ENCODE data around the gene ATRAID. TPM values are rescaled to one million over a fixed set of nuclear protein-coding genes. Genes with fewer than 3 reads are reported as not detected.
A peak's percentile ranks its signal among the peaks of the same experiment; 100 is the strongest.

Gene ATRAID
- total RNA-seq, 2 experiments from 2014 or later, result 84.0 to 92.7 TPM

DNA sequence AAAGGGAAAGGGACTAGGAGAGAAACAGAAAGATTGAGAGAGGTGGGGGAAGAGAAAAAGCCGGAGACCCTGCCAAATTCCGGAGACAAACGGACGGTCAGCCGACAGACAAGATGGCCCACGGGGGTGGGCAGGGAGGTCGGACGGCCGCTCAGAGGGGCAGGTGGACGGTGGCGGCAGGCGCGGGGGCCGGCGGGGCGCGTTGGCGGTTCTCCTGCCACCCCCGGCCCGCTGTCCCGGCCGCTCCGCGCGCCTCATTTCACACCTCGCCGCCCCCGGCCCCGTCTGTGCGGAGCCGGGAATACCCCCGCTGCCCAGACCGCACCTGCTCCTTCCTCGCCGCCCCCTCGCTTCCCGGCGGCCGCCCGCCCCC, 50.1 kb downstream of the ATRAID start:
- POLR2A ChIA-PET, result no interaction called here

DNA sequence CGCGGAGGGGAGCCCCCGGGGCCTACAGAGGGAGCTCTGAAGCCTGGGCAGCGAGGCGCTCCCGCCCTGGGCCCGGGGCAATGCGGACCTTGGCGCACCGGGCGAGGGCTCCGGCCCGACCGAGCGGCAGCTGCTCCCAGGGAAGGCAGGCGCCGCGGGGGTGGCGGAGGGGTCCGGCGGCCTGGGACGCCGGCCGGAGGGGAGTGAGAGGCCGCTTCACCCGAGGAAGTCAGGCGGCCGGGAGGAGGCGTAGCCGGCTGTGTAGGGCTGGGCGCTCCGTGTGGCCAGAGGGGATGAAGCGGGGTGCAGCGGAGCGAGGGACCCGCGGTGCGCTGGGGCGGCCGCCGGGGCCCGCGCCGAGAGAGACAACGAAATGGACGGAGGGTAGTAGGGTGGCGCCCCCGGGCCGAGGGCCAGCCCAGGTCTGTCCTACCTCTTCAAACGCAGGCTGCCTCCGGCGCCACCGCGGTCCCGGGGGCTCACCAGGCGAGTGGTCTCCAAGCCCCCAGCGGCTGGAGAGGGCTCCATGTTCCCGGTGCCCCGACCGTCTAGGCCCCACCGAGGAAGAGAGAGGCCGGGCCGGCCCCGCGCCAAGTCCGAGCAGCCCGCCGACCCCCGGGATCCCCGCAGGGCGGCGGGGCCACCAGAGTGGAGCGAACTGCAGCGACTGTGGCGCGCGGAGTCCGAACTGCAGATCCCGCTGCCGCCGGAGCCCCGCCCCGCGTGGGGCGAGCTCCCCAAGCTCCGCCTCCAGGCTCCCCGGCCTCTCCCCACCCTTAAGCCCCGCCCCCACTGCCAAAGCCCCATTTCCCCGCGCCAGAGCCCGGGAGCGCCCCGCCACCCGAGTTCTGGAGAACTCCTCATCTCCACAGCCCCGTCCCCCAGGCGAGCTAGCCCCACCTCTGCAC, 50.8 kb downstream of the ATRAID start, which contains the start of gene SLC30A3:
Gene SLC30A3 (minus strand): TSS at position 669 of the 908 bp plus-strand sequence. CDS start 141 bp downstream, at position 528.
- Mint-ChIP-seq H3K27me3 (peaks cover 51% of the 10 kb centered on the region), H3K36me3 (no peaks in the 10 kb centered on the region), H3K4me3 (peak within 1 kb of the TSS; percentile 77), H3K9me3 (no peaks in the 10 kb centered on the region), H3K4me1 (ENCODE audit: low read depth) (peaks cover 23% of the 10 kb centered on the region), H3K27ac (no peak within 1 kb of the TSS)
- ChIA-PET CTCF (interaction anchor here (0.6 to 7.9 kb wide), 4 partner anchors 13 to 418 kb away, joined by 3 to 94 read pairs (median 4); partner anchors contain the start of gene TRIM54), POLR2A (interaction anchor here (0.5 kb wide), 1 partner anchor 17 kb away, joined by 3 read pairs; no protein-coding TSS in a partner anchor)
- intact Hi-C loops (cut with micrococcal nuclease), result loop anchor here (2.0 kb wide), 2 partner anchors 18 to 50 kb away; partner anchors contain the start of genes ATRAID and SLC5A6
- DNase-seq, result peak; percentile 80

More for the DNA sequence above, 50.1 kb downstream of the ATRAID start:
- CTCF ChIA-PET, result interaction anchor here (7.9 kb wide), 1 partner anchor 19 kb away, joined by 94 read pairs; the partner anchor contains the start of gene TRIM54
- H3K36me3 Mint-ChIP-seq, result no peaks in the 10 kb centered on the region
- no peak overlapping the region for H3K27ac Mint-ChIP-seq
- no peaks in the 10 kb centered on the region for H3K9me3 Mint-ChIP-seq
- peaks cover 23% of the 10 kb centered on the region for H3K4me1 Mint-ChIP-seq (ENCODE audit: low read depth)
- H3K27me3 Mint-ChIP-seq, result peaks cover 55% of the 10 kb centered on the region
- DNase-seq, result peak; percentile 18
- peak overlapping the region; percentile 38 for H3K4me3 Mint-ChIP-seq
- intact Hi-C loops (cut with micrococcal nuclease), result loop anchor here (2.0 kb wide), 2 partner anchors 19 to 49 kb away; partner anchors contain the start of genes ATRAID and SLC5A6

DNA sequence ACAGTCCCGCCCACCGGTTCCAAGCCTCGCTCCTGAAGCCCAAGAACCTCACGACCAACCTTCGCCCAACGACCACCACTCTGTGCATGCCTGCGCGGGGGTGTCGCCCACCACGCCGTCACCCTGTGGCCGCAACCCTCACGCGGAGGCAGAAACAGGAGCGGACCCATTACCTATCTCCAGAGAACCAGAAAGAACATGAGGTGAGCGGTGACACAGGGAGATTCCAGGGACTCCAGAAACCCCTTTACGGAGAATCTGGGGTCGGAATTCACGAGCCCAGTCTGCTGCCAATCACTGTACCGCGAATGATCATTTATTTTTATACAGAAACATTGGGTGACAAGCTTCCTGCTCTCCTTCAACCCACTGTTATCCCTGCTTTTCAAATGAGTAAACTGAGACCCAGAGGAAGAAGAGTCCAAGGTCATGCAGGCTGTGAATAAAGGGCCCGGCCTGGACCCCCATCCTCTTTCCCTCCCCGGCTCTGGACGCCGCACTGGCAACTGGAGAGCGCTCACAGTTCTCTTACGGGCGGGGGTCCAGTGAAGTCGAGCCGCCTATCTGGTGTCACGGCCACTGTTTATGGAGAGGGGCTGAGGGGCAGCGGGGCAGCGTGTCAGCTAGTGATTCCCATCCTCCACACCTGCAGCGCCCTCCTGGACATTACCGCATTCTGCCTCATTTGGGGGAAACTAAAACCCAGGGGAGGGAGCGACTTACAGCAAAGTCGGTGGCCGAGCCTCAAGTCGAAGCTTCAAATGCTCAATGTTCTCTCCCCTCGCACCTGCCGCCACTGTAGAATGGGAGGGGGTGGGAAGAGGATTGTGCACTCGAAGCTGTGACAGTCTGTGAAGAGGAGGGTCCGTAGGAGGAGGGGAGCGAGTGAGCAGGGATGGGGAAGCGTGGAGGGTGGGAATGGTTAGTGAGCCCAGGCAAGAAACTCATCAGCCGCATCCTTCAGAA, 51.7 kb downstream of the ATRAID start:
- peaks cover 23% of the 10 kb centered on the region for H3K4me1 Mint-ChIP-seq (ENCODE audit: low read depth)
- CTCF ChIA-PET, result interaction anchor here (0.6 to 7.9 kb wide), 7 partner anchors 12 to 417 kb away, joined by 3 to 94 read pairs (median 4); partner anchors contain the start of gene TRIM54
- no peaks in the 10 kb centered on the region for H3K36me3 Mint-ChIP-seq
- H3K27ac Mint-ChIP-seq, result no peak overlapping the region
- H3K4me3 Mint-ChIP-seq, result peak overlapping the region; percentile 77
- H3K9me3 Mint-ChIP-seq, result no peaks in the 10 kb centered on the region
- peaks cover 45% of the 10 kb centered on the region for H3K27me3 Mint-ChIP-seq
- DNase-seq, result no peak
- POLR2A ChIA-PET, result interaction anchor here (0.5 kb wide), 1 partner anchor 16 kb away, joined by 3 read pairs; no protein-coding TSS in a partner anchor
- intact Hi-C loops (cut with micrococcal nuclease), result loop anchor here (2.0 kb wide), 2 partner anchors 17 to 51 kb away; partner anchors contain the start of genes ATRAID and SLC5A6

DNA sequence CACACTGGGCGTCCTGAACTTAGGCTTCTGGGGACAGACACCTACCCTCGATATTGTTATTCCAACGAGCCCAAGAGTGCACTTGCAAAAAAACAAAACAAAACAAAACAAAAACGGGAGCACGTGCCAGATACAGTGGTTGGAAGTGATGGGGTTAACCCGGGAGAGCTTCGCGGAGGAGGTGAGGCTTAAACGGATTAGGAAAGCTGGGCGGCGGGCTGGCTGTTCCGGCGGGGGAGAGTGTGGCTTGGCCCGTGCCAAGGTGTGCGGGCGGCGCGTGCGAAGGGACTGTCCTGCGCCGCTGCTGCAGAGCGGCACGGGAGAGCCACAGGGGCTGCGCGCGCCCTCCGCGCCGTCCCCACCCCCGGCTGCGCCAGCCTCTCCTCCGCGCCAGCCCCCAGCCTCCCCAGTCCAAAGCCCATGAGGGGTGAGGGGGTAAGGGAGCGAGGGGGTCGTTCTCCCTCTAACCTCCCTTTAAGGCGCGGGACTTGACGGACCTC, 52.5 kb downstream of the ATRAID start:
- DNase-seq, result peak; percentile 28
- peak overlapping the region; percentile 72 for H3K4me3 Mint-ChIP-seq
- intact Hi-C loops (cut with micrococcal nuclease), result no loop called here
- H3K9me3 Mint-ChIP-seq, result no peaks in the 10 kb centered on the region
- CTCF ChIA-PET, result interaction anchor here (0.6 to 7.9 kb wide), 9 partner anchors 13 to 168 kb away, joined by 3 to 94 read pairs (median 3); partner anchors contain the start of gene TRIM54
- H3K4me1 Mint-ChIP-seq (ENCODE audit: low read depth), result peaks cover 23% of the 10 kb centered on the region
- H3K36me3 Mint-ChIP-seq, result no peaks in the 10 kb centered on the region
- no peak overlapping the region for H3K27ac Mint-ChIP-seq
- peaks cover 42% of the 10 kb centered on the region for H3K27me3 Mint-ChIP-seq
- POLR2A ChIA-PET, result interaction anchor here (0.8 kb wide), 1 partner anchor 35 kb away, joined by 3 read pairs; no protein-coding TSS in a partner anchor

DNA sequence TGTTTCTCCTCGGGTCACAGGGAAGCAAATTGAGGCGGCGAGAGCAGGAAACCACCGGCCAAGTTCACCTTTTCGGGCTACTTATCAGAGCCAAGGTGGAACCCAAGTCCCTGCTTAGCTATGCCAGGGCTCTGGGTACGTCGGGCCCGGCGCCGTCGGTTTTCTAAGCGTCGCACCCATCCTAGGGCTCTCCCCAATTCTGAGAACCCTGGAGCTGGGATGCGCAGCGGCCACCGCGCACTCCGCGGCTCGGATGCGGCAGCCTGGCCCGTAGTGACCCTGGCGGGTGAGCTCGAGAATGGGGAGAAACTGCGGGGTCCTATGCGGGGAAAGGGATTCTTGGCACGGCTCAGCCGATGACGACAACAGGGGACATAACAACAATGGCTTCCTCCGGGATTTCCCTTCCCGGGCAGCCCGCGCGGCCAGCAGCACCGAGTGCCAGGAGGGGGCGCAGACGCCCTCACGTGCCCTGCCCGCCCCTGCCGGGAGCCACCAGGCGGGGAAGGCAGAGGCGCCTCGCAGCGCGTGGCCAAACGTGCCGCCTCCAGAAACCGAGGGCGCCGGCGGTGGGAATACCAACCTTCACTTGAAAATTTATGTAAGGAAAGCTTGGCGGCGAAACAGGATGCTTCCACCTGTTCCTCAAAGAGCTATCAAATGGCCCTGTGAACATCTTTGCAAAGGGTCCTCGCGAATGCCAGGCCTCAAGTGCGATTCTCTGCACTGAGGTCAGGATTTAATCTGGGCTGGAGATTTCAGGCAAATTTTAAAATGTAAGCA, 53.1 kb downstream of the ATRAID start:
- ChIA-PET POLR2A (interaction anchor here (0.8 kb wide), 1 partner anchor 35 kb away, joined by 3 read pairs; no protein-coding TSS in a partner anchor), CTCF (interaction anchor here (0.6 to 7.9 kb wide), 15 partner anchors 14 to 303 kb away, joined by 3 to 94 read pairs (median 4); partner anchors contain the start of gene TRIM54)
- H3K27me3 Mint-ChIP-seq, result peaks cover 42% of the 10 kb centered on the region
- no peaks in the 10 kb centered on the region for H3K36me3 Mint-ChIP-seq
- no peaks in the 10 kb centered on the region for H3K9me3 Mint-ChIP-seq
- H3K27ac Mint-ChIP-seq, result no peak overlapping the region
- peak; percentile 82 for DNase-seq
- peak overlapping the region; percentile 72 for H3K4me3 Mint-ChIP-seq
- peaks cover 23% of the 10 kb centered on the region for H3K4me1 Mint-ChIP-seq (ENCODE audit: low read depth)
- intact Hi-C loops (cut with micrococcal nuclease), result no loop called here

DNA sequence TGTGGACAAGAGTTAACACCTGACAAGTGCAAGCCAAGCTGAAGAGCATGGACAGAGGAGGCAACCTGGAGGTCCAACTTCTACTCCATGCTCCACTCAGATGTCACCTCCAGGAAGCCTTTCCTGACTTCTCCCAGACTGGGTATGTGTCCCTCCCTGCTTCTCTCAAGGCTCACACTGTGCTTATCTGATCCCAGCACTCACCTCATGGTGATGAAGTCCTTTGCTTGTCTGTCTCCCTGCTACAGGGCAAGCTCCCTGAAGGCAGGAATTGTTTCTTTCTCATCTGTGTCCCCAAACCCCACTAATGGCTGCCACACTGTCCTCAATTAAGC, 53.7 kb downstream of the ATRAID start:
- ChIA-PET POLR2A (no interaction called here), CTCF (interaction anchor here (0.8 to 7.9 kb wide), 11 partner anchors 15 to 304 kb away, joined by 3 to 94 read pairs (median 4); partner anchors contain the start of gene TRIM54)
- Mint-ChIP-seq H3K27ac (no peak overlapping the region), H3K9me3 (no peaks in the 10 kb centered on the region), H3K27me3 (peaks cover 39% of the 10 kb centered on the region), H3K4me3 (peak overlapping the region; percentile 9), H3K36me3 (no peaks in the 10 kb centered on the region), H3K4me1 (ENCODE audit: low read depth) (peaks cover 23% of the 10 kb centered on the region)
- intact Hi-C loops (cut with micrococcal nuclease), result no loop called here
- DNase-seq, result no peak

Other genes with a start within 250 kb of the ATRAID start
- 1 to 10 TPM; 4.4 TPM for gene MAPRE3, start 241.4 kb upstream of the ATRAID start, total RNA-seq
- gene TMEM214, start 179.1 kb upstream of the ATRAID start, total RNA-seq, result 10 to 100 TPM; 52.4 to 60.1 TPM
- gene AGBL5, start 160.4 kb upstream of the ATRAID start, total RNA-seq, result 10 to 100 TPM; 12.9 to 14.1 TPM
- gene OST4, start 140.4 kb upstream of the ATRAID start, total RNA-seq, result 100 to 1,000 TPM; 307 to 310 TPM
- under 1 TPM; 0.29 to 0.51 TPM for gene EMILIN1, start 133.4 kb upstream of the ATRAID start, total RNA-seq
- 10 to 100 TPM; 12.7 to 13.3 TPM for gene KHK, start 125.3 kb upstream of the ATRAID start, total RNA-seq
- gene CGREF1, start 92.9 kb upstream of the ATRAID start, total RNA-seq, result 1 to 10 TPM; 2.7 to 2.9 TPM
- gene ABHD1, start 88.2 kb upstream of the ATRAID start, total RNA-seq, result under 1 TPM; 0.29 to 0.76 TPM
- gene PREB, start 77.4 kb upstream of the ATRAID start, total RNA-seq, result 10 to 100 TPM; 64.7 to 65.4 TPM
- gene PRR30, start 72.6 kb upstream of the ATRAID start, total RNA-seq, result not detected
- gene TCF23, start 63.0 kb upstream of the ATRAID start, total RNA-seq, result not detected
- gene SLC5A6, start 227 bp downstream of the ATRAID start, total RNA-seq, result 10 to 100 TPM; 29.2 to 30.2 TPM
- 100 to 1,000 TPM in 1 of 2 experiments, 10 to 100 TPM in 1; 99.7 to 102 TPM for gene CAD, start 5.3 kb downstream of the ATRAID start, total RNA-seq
- under 1 TPM; 0.86 to 0.90 TPM for gene SLC30A3, start 51.0 kb downstream of the ATRAID start, total RNA-seq
- under 1 TPM in 1 of 2 experiments, not detected in 1; 0.19 TPM for gene DNAJC5G, start 63.4 kb downstream of the ATRAID start, total RNA-seq
- not detected for gene TRIM54, start 70.4 kb downstream of the ATRAID start, total RNA-seq
- gene UCN, start 96.4 kb downstream of the ATRAID start, total RNA-seq, result 1 to 10 TPM; 1.8 to 1.9 TPM
- 10 to 100 TPM; 85.5 to 86.0 TPM for gene MPV17, start 111.1 kb downstream of the ATRAID start, total RNA-seq
- gene GTF3C2, start 144.7 kb downstream of the ATRAID start, total RNA-seq, result 10 to 100 TPM; 55.2 to 64.5 TPM
- 10 to 100 TPM; 34.6 to 36.5 TPM for gene EIF2B4, start 158.3 kb downstream of the ATRAID start, total RNA-seq
- 10 to 100 TPM; 91.2 to 93.2 TPM for gene SNX17, start 158.6 kb downstream of the ATRAID start, total RNA-seq
- 1 to 10 TPM; 8.6 to 9.7 TPM for gene ZNF513, start 168.7 kb downstream of the ATRAID start, total RNA-seq
- gene PPM1G, start 197.6 kb downstream of the ATRAID start, total RNA-seq, result 100 to 1,000 TPM; 127 to 132 TPM
- gene NRBP1, start 216.6 kb downstream of the ATRAID start, total RNA-seq, result 10 to 100 TPM; 80.8 to 82.7 TPM
- gene KRTCAP3, start 230.3 kb downstream of the ATRAID start, total RNA-seq, result 1 to 10 TPM; 5.4 to 6.4 TPM